ENCODE data around the gene HRH3.

Gene HRH3

DNA sequence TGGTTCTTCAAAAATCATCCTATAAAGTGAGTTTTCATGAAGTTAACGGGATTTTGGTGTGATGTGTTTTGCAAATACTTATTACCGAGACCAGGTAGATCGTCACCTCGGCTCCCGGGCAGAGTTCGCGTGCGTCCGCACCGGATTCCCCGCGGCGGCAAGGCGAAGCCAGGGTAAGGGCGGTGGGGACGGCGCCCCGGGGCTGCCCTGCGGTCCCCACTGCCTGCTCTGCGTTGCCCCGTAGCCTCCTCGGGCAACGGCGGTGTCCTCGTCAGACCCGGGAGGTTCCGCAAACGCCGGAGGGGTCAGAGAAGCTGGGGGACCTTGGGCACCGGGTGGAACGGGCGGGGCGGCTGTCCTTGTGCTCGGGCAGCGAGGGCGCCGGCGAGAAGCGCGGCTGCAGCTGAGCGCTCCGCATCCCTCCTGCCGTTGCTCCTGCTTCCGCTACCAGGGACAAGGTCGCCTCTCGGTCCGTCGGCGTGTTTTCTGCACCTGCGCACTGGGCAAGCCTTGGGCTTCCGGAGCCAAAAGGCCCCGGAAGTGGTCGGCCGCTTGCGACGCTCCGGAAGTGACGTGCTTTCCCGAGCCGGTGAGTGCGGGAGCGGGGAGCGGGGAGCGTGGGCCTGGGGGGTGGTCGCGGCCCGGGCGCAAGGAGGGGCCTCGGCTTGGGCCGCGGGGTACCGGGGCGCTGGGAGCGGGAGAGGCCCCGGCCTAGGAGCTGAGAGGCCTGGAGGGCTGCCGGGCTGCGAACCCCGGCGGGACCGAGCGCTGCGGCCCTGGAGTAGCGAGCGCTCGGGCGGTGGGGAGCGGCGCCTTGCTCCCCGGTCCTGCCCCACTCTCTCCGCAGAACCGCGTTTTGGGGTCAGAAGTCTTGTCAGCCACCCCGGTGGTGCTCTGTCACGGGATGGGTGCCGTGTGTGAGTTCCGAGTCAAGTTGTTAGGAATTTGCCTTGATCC, 37.3 kb downstream of the HRH3 start, which contains the start of gene MTG2 (continued):
- TF ChIP-seq ZNF416 (tag by site-specific recombination; IDR thresholded peaks at IDR 0.05) (no peak), ZSCAN4 (tag by site-specific recombination; IDR thresholded peaks at IDR 0.05) (no peak), ZBTB49 (tag by site-specific recombination; IDR thresholded peaks at IDR 0.05; ENCODE audit: low read depth) (no peak), TCF7L2 (IDR thresholded peaks at IDR 0.05; ENCODE audit: borderline replicate concordance, low read depth, low read length) (no peak), AEBP2 (tag by site-specific recombination; IDR thresholded peaks at IDR 0.05; ENCODE audit: borderline replicate concordance) (no peak), ZNF112 (tag by site-specific recombination; IDR thresholded peaks at IDR 0.05) (no peak), ZNF544 (tag by site-specific recombination; IDR thresholded peaks at IDR 0.05) (no peak), ZNF776 (tag by site-specific recombination; IDR thresholded peaks at IDR 0.05; ENCODE audit: borderline replicate concordance) (no peak), PRDM1 (tag by site-specific recombination; IDR thresholded peaks at IDR 0.05) (no peak), ZNF747 (tag by site-specific recombination; IDR thresholded peaks at IDR 0.05) (no peak), ZNF221 (tag by site-specific recombination; IDR thresholded peaks at IDR 0.05; ENCODE audit: borderline replicate concordance) (no peak), ZNF560 (tag by site-specific recombination; IDR thresholded peaks at IDR 0.05; ENCODE audit: borderline replicate concordance) (no peak), TRIM28 (IDR thresholded peaks at IDR 0.05; ENCODE audit: borderline replicate concordance, low read length) (no peak), ZFHX2 (tag by site-specific recombination; conservative IDR thresholded peaks at IDR 0.05) (peak; percentile 45), ZSCAN23 (tag by site-specific recombination; IDR thresholded peaks at IDR 0.05) (no peak), ZNF670 (tag by site-specific recombination; IDR thresholded peaks at IDR 0.05; ENCODE audit: low read depth) (no peak), ZNF660 (tag by site-specific recombination; IDR thresholded peaks at IDR 0.05) (no peak), SP2 (tag by site-specific recombination; IDR thresholded peaks at IDR 0.05) (peak; percentile 88), KLF9 (tag by site-specific recombination; IDR thresholded peaks at IDR 0.05; ENCODE audit: low read depth) (no peak; the same call in 1 of the 2 replicates), HOXA7 (CRISPR knock-in tag; IDR thresholded peaks at IDR 0.05; ENCODE audit: borderline replicate concordance) (no peak), ZNF624 (tag by site-specific recombination; IDR thresholded peaks at IDR 0.05) (no peak), ZBTB48 (tag by site-specific recombination; IDR thresholded peaks at IDR 0.05) (peak; percentile 70), ZNF335 (tag by site-specific recombination; conservative IDR thresholded peaks at IDR 0.05) (peak; percentile 94), SP7 (tag by site-specific recombination; IDR thresholded peaks at IDR 0.05) (peak; percentile 89), ZEB2 (tag by site-specific recombination; IDR thresholded peaks at IDR 0.05) (peak; percentile 84), ZNF169 (tag by site-specific recombination; IDR thresholded peaks at IDR 0.05) (no peak), ZNF768 (tag by site-specific recombination; IDR thresholded peaks at IDR 0.05) (no peak), ZNF174 (tag by site-specific recombination; IDR thresholded peaks at IDR 0.05) (no peak)
- TF ChIP-seq, protein P1, sequence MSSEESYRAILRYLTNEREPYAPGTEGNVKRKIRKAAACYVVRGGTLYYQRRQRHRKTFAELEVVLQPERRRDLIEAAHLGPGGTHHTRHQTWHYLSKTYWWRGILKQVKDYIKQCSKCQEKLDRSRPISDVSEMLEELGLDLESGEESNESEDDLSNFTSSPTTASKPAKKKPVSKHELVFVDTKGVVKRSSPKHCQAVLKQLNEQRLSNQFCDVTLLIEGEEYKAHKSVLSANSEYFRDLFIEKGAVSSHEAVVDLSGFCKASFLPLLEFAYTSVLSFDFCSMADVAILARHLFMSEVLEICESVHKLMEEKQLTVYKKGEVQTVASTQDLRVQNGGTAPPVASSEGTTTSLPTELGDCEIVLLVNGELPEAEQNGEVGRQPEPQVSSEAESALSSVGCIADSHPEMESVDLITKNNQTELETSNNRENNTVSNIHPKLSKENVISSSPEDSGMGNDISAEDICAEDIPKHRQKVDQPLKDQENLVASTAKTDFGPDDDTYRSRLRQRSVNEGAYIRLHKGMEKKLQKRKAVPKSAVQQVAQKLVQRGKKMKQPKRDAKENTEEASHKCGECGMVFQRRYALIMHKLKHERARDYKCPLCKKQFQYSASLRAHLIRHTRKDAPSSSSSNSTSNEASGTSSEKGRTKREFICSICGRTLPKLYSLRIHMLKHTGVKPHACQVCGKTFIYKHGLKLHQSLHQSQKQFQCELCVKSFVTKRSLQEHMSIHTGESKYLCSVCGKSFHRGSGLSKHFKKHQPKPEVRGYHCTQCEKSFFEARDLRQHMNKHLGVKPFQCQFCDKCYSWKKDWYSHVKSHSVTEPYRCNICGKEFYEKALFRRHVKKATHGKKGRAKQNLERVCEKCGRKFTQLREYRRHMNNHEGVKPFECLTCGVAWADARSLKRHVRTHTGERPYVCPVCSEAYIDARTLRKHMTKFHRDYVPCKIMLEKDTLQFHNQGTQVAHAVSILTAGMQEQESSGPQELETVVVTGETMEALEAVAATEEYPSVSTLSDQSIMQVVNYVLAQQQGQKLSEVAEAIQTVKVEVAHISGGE (tag by site-specific recombination; conservative IDR thresholded peaks at IDR 0.05; ENCODE audit: low read depth) = peak; percentile 96
- TF ChIP-seq, protein P2, sequence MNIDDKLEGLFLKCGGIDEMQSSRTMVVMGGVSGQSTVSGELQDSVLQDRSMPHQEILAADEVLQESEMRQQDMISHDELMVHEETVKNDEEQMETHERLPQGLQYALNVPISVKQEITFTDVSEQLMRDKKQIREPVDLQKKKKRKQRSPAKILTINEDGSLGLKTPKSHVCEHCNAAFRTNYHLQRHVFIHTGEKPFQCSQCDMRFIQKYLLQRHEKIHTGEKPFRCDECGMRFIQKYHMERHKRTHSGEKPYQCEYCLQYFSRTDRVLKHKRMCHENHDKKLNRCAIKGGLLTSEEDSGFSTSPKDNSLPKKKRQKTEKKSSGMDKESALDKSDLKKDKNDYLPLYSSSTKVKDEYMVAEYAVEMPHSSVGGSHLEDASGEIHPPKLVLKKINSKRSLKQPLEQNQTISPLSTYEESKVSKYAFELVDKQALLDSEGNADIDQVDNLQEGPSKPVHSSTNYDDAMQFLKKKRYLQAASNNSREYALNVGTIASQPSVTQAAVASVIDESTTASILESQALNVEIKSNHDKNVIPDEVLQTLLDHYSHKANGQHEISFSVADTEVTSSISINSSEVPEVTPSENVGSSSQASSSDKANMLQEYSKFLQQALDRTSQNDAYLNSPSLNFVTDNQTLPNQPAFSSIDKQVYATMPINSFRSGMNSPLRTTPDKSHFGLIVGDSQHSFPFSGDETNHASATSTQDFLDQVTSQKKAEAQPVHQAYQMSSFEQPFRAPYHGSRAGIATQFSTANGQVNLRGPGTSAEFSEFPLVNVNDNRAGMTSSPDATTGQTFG (tag by site-specific recombination; IDR thresholded peaks at IDR 0.05; ENCODE audit: borderline replicate concordance) = no peak

Measured in HEK293 (cell line).